Thoracic aorta (tissue), 2 donors: ENCODE measurements around the gene NDUFS4. TPM values are rescaled to one million over a fixed set of nuclear protein-coding genes. Genes with fewer than 3 reads are reported as not detected.

Experiments used
- ATAC-seq: fragments of 150-250 bp; one replicate; pipeline ENCODE4 v1.8.0; 2017; ENCODE audit warnings: low read depth; ENCODE audit not compliant: insufficient number of reproducible peaks, low FRiP score
- DNase-seq: peaks from one replicate; pipeline ENCODE4 v3.0.0-alpha.2; 2020; ENCODE audit warnings: low spot score
- H3K27ac ChIP-seq, 2 donors: fragments of 200-600 bp; sonication (generic); 1 replicate in 1 of 2; 2 replicates in 1 of 2; pipeline ENCODE4 v1.5.1; 2016; ENCODE audit warnings: mild to moderate bottlenecking in 2 of 2, moderate library complexity in 2 of 2
- H3K27me3 ChIP-seq: fragments of 200-600 bp; sonication (generic); replicated peaks from 2 replicates; pipeline ENCODE4 v1.6.0; 2016; ENCODE audit warnings: mild to moderate bottlenecking; ENCODE audit not compliant: insufficient read depth
- H3K36me3 ChIP-seq: fragments of 200-600 bp; sonication (generic); one replicate; pipeline ENCODE4 v1.5.1; 2016
- H3K4me1 ChIP-seq, 2 donors: fragments of 200-600 bp; sonication (generic); 1 replicate in 1 of 2; 2 replicates in 1 of 2; pipeline versions ENCODE4 v1.5.1 to v1.6.0; 2016; ENCODE audit warnings: low read depth in 2 of 2, mild to moderate bottlenecking in 1 of 2; ENCODE audit not compliant: control insufficient read depth in 1 of 2
- H3K4me3 ChIP-seq: fragments of 200-600 bp; sonication (generic); 2 replicates; pipeline ENCODE4 v1.5.1; 2016; ENCODE audit warnings: mild to moderate bottlenecking
- H3K9me3 ChIP-seq: fragments of 200-600 bp; sonication (generic); 2 replicates; pipeline ENCODE4 v1.5.1; 2016
- CTCF ChIP-seq: fragments of 200-600 bp; sonication (generic); IDR thresholded peaks from one replicate; pipeline ENCODE4 v1.5.1; 2019; ENCODE audit warnings: antibody characterized with exemption
- total RNA-seq, 2 donors: library from RNA; depleted of rRNA; stranded (reverse); fragments of >200 nt; gene quantifications; one replicate each; pipeline versions ENCODE4 v1.1.0 to v1.2.3, GENCODE V29; 2016

The NDUFS4 gene
- total RNA-seq, 2 donors from 2014 or later = 42.0 to 72.0 TPM

- no peak for TF ChIP-seq CTCF
- no peaks in the 10 kb centered on the region for H3K9me3 ChIP-seq
- no peak overlapping the region for H3K27ac ChIP-seq
- H3K36me3 ChIP-seq = no peaks in the 10 kb centered on the region
- DNase-seq = no peak
- ATAC-seq = no peak
- H3K27me3 ChIP-seq = no peaks in the 10 kb centered on the region
- no peak overlapping the region for H3K4me3 ChIP-seq
- peaks cover 0 to 6% of the 10 kb centered on the region in 2 donors for H3K4me1 ChIP-seq
Observed at GRCh38 chr5:53569453-53569852, 9.0 kb downstream of the NDUFS4 start.

- Histone ChIP-seq H3K9me3 (no peaks in the 10 kb centered on the region), H3K4me1 (peaks cover 0 to 6% of the 10 kb centered on the region in 2 donors), H3K27ac (no peak overlapping the region), H3K4me3 (no peak overlapping the region), H3K27me3 (no peaks in the 10 kb centered on the region), H3K36me3 (no peaks in the 10 kb centered on the region)
- TF ChIP-seq CTCF = no peak
- ATAC-seq (no peak), DNase-seq (no peak)
Observed at GRCh38 chr5:53571403-53571802, 11.0 kb downstream of the NDUFS4 start.

- Histone ChIP-seq H3K27ac (no peak overlapping the region), H3K4me1 (peaks cover 0 to 5% of the 10 kb centered on the region in 2 donors), H3K4me3 (no peak overlapping the region), H3K27me3 (no peaks in the 10 kb centered on the region), H3K36me3 (no peaks in the 10 kb centered on the region), H3K9me3 (no peaks in the 10 kb centered on the region)
- no peak for ATAC-seq
- no peak for TF ChIP-seq CTCF
- no peak for DNase-seq
Observed at GRCh38 chr5:53575101-53575500, 14.7 kb downstream of the NDUFS4 start.

- ATAC-seq (no peak), DNase-seq (no peak)
- Histone ChIP-seq H3K4me1 (peaks cover 0 to 5% of the 10 kb centered on the region in 2 donors), H3K4me3 (no peak overlapping the region), H3K36me3 (no peaks in the 10 kb centered on the region), H3K27me3 (no peaks in the 10 kb centered on the region), H3K27ac (no peak overlapping the region), H3K9me3 (no peaks in the 10 kb centered on the region)
- TF ChIP-seq CTCF = no peak
Observed at GRCh38 chr5:53575831-53576230, 15.4 kb downstream of the NDUFS4 start.

- Histone ChIP-seq H3K27me3 (no peaks in the 10 kb centered on the region), H3K9me3 (no peaks in the 10 kb centered on the region), H3K4me1 (peaks cover 0 to 5% of the 10 kb centered on the region in 2 donors), H3K27ac (no peak overlapping the region), H3K4me3 (no peak overlapping the region), H3K36me3 (no peaks in the 10 kb centered on the region)
- ATAC-seq (no peak), DNase-seq (no peak)
- no peak for TF ChIP-seq CTCF
Observed at GRCh38 chr5:53576674-53577073, 16.2 kb downstream of the NDUFS4 start.
